KOPT-K1 (cell line): ENCODE results near the gene PABPC1L.

Experiments
- H3K27ac ChIP-seq: fragments of 200-600 bp; sonication (generic); 2 replicates; pipeline ENCODE4 v1.5.1; 2016; ENCODE audit warnings: antibody characterized with exemption, mild to moderate bottlenecking, low read depth, low read length; ENCODE audit not compliant: poor library complexity, severe bottlenecking
- H3K36me3 ChIP-seq: fragments of 200-600 bp; sonication (generic); 2 replicates; pipeline ENCODE4 v1.5.1; 2017; ENCODE audit warnings: antibody characterized with exemption, mild to moderate bottlenecking, low read length, moderate library complexity; ENCODE audit not compliant: insufficient read depth
- H3K9me3 ChIP-seq: fragments of 200-600 bp; sonication (generic); 2 replicates; pipeline ENCODE4 v1.5.1; 2017; ENCODE audit warnings: antibody characterized with exemption, low read length, mild to moderate bottlenecking; ENCODE audit not compliant: insufficient read depth, poor library complexity, severe bottlenecking

PABPC1L gene

GRCh38 chr20:44917399-44917798 is 7.5 kb downstream of the PABPC1L start:
- Histone ChIP-seq H3K27ac (no peak overlapping the region), H3K36me3 (peaks cover 80% of the 10 kb centered on the region), H3K9me3 (no peaks in the 10 kb centered on the region)

GRCh38 chr20:44918342-44918741 is 8.5 kb downstream of the PABPC1L start:
- H3K36me3 ChIP-seq, result peaks cover 80% of the 10 kb centered on the region
- H3K27ac ChIP-seq, result no peak overlapping the region
- H3K9me3 ChIP-seq, result no peaks in the 10 kb centered on the region

GRCh38 chr20:44918761-44919160 is 8.9 kb downstream of the PABPC1L start:
- Histone ChIP-seq H3K9me3 (no peaks in the 10 kb centered on the region), H3K36me3 (peaks cover 79% of the 10 kb centered on the region), H3K27ac (no peak overlapping the region)

- Histone ChIP-seq H3K9me3 (no peaks in the 10 kb centered on the region), H3K27ac (no peak overlapping the region), H3K36me3 (peaks cover 78% of the 10 kb centered on the region)
These were observed 11.6 kb downstream of the PABPC1L start for GRCh38 chr20:44921447-44921846.

- Histone ChIP-seq H3K27ac (no peak overlapping the region), H3K9me3 (no peaks in the 10 kb centered on the region), H3K36me3 (peaks cover 52% of the 10 kb centered on the region)
These were observed 14.7 kb downstream of the PABPC1L start for GRCh38 chr20:44924541-44924940.

GRCh38 chr20:44928595-44928994 is 18.7 kb downstream of the PABPC1L start:
- Histone ChIP-seq H3K27ac (no peak overlapping the region), H3K36me3 (peaks cover 52% of the 10 kb centered on the region)

GRCh38 chr20:44930517-44931168 is 20.8 kb downstream of the PABPC1L start:
- H3K9me3 ChIP-seq, result no peaks in the 10 kb centered on the region
- no peak overlapping the region for H3K27ac ChIP-seq
- H3K36me3 ChIP-seq, result peaks cover 52% of the 10 kb centered on the region

More at GRCh38 chr20:44928595-44928994, 18.7 kb downstream of the PABPC1L start:
- H3K9me3 ChIP-seq, result no peaks in the 10 kb centered on the region

GRCh38 chr20:44931911-44932310 is 22.1 kb downstream of the PABPC1L start:
- Histone ChIP-seq H3K36me3 (peaks cover 61% of the 10 kb centered on the region), H3K9me3 (no peaks in the 10 kb centered on the region), H3K27ac (no peak overlapping the region)

GRCh38 chr20:44932916-44933315 is 23.1 kb downstream of the PABPC1L start:
- no peak overlapping the region for H3K27ac ChIP-seq
- no peaks in the 10 kb centered on the region for H3K9me3 ChIP-seq
- peaks cover 71% of the 10 kb centered on the region for H3K36me3 ChIP-seq

GRCh38 chr20:44936510-44936909 is 26.6 kb downstream of the PABPC1L start:
- Histone ChIP-seq H3K27ac (no peak overlapping the region), H3K36me3 (peaks cover 94% of the 10 kb centered on the region), H3K9me3 (no peaks in the 10 kb centered on the region)

GRCh38 chr20:44938637-44939036 is 28.8 kb downstream of the PABPC1L start:
- Histone ChIP-seq H3K27ac (no peak overlapping the region), H3K36me3 (peaks cover 97% of the 10 kb centered on the region), H3K9me3 (no peaks in the 10 kb centered on the region)

GRCh38 chr20:44941120-44941691 is 31.3 kb downstream of the PABPC1L start:
- Histone ChIP-seq H3K9me3 (no peaks in the 10 kb centered on the region), H3K27ac (no peak overlapping the region), H3K36me3 (peaks cover 99% of the 10 kb centered on the region)

GRCh38 chr20:44942264-44942973 is 32.6 kb downstream of the PABPC1L start:
- Histone ChIP-seq H3K36me3 (peaks cover 100% of the 10 kb centered on the region), H3K9me3 (no peaks in the 10 kb centered on the region), H3K27ac (no peak overlapping the region)

GRCh38 chr20:44943828-44944227 is 34.0 kb downstream of the PABPC1L start:
- H3K36me3 ChIP-seq, result peaks cover 100% of the 10 kb centered on the region
- H3K9me3 ChIP-seq, result no peaks in the 10 kb centered on the region
- H3K27ac ChIP-seq, result no peak overlapping the region

GRCh38 chr20:44945261-44945660 is 35.4 kb downstream of the PABPC1L start:
- peaks cover 100% of the 10 kb centered on the region for H3K36me3 ChIP-seq
- no peak overlapping the region for H3K27ac ChIP-seq
- H3K9me3 ChIP-seq, result no peaks in the 10 kb centered on the region
